NCI-H1436 treated with DMSO at 0.1 percent for 48 hours (cell line): Measurements from ENCODE around the gene POLR1B.
"Not testable (repeated sequence)": the region's sequence is repeated elsewhere in the genome, so short reads cannot be mapped to it uniquely, and the experiment has no call there.

Source experiments
- DNase-seq: peaks from one replicate; lab custom pipeline; 2025; lab: John Stamatoyannopoulos, UW

POLR1B gene

GRCh38 chr2:112600634-112601033 lies 58.4 kb downstream of the POLR1B start:
- DNase-seq = no peak

GRCh38 chr2:112601754-112602153 lies 59.5 kb downstream of the POLR1B start:
- no peak for DNase-seq

DNA sequence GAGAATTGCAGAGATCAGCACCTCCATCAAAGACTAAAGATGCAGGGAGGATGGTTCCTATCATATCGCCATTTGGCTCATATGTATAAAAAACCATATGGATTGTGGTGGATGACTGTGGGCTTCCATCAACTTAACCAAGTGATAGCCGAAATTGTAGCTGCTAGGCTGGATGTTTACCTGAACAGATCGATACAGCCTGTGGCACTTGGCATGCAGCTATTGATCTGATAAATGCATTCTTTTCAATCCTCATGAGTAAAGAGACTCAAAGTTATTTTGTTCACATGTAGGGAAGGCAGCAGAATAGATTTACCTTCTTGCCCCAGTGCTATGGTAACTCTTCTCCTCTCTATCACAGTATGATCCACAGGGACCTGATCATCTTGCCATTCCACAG lies 60.7 kb downstream of the POLR1B start:
- no peak for DNase-seq

DNA sequence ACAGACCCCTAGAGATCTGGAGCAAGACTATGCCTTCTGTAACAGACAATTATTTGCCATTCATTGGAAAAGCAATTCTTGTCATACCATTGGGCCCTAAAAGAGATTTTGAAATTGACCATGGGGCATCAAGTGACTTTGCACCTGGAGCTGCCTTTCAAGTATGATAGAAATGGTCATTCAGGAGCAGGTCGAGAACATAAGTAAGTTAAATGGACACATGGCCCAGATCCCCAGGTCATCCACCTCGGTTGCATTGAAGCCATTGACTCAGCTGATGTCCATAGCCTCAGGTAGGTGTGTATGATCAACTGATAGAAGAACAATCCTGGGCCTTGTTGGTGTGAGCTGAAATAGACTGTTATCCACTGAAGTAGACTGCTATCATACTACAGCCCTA lies 61.5 kb downstream of the POLR1B start:
- no peak for DNase-seq

DNA sequence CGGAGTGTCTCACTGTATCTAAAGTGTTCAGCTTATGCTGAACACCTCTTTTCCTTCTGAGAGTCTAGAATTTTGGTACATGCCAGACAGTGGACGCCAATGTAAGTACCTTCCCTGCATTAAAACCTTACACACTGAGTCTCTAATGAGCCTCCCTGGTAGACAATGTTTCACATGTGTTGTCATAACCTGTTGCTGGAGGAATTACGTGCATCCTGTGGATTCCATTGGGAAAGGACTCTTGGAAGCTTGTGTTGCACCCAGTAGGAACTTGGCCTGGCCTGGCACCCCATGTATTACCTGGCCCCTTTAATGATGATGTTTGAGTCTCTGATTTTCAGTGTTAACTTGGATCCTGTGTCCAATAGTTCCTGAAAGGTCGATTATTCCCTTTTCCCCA lies 62.7 kb downstream of the POLR1B start:
- DNase-seq = no peak

GRCh38 chr2:112605926-112606325 lies 63.7 kb downstream of the POLR1B start:
- no peak for DNase-seq

- DNase-seq = no peak
These were observed 64.3 kb downstream of the POLR1B start for GRCh38 chr2:112606547-112606946.

GRCh38 chr2:112607680-112608438 lies 65.6 kb downstream of the POLR1B start:
- DNase-seq = no peak

DNA sequence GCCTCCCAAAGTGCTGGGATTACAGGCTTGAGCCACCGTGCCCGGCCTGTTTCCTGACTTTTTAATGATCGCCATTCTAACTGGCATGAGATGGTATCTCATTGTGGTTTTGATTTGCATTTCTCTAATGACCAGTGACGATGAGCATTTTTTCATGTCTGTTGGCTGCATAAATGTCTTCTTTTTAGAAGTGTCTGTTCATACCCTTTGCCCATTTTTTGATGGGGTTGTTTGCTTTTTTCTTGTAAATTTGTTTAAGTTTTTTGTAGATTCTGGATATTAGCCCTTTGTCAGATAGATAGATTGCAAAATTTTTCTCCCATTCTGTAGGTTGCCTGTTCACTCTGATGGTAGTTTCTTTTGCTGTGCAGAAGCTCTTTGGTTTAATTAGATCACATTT lies 67.1 kb downstream of the POLR1B start:
- not testable (repeated sequence) for DNase-seq

- not testable (repeated sequence) for DNase-seq
These were observed 70.0 kb downstream of the POLR1B start for GRCh38 chr2:112612283-112612682.

DNA sequence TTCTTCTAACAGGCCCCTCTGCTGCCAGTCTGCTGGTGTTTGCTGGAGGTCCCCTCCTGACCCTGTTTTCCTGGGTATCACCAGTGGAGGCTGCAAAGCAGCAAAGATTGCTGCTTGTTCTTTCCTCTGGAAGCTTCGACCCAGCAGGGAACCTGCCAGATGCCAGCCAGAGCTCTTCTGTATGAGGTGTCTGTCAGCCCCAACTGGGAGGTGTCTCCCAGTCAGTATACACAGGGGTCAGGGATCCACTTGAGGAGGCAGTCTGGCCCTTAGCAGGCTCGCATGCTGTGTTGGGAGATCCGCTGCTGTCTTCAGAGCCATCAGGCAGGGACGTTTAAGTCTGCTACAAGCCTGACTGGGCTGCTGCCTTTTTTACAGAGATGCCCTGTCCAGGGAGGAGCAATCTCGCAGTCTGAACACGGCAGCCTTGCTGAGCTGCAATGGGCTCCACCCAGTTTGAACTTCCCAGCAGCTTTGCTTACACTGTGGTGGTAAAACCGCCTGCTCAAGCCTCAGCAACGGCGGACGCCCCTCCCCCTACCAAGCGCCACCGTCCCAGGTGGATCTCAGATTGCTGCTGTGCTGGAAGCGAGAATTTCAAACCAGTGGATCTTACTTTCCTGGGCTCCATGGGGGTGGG lies 72.1 kb downstream of the POLR1B start:
- no peak for DNase-seq

- DNase-seq = no peak
These were observed 72.8 kb downstream of the POLR1B start for GRCh38 chr2:112615051-112615450.

DNA sequence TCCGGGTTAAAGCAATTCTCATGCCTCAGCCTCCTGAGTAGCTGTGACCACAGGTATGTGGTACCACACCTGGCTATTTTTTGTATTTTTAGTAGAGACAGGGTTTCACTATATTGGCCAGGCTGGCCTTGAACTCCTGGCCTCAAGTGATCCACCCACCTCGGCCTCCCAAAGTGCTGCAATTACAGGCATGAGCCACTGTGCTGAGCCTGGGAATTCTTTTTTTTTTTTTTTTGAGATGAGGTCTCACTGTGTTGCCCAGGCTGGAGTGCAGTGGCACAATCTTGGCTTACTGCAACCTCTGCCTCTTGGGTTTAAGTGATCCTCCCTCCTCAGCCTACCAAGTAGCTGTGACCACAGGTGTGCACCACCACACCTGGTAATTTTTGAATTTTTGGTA lies 73.5 kb downstream of the POLR1B start:
- not testable (repeated sequence) for DNase-seq

DNA sequence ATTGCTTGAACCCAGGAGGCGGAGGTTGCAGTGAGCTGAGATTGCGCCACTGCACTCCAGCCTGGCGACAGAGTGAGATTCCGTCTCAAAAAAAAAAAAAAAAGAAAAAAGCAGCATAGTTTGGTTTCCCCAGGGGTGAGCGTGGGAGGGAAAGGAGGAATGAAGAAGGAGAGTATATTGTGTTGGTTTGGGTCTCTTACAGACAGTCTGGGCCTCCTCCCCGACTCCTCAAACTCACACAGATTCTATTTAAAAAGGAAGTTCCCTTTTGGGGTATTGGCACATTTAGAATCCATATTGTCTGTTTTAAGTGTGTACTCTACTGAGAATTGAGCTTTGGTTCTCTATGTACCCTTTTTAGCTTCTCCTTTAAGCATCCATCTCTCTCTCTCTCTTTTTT lies 76.1 kb downstream of the POLR1B start:
- DNase-seq = no peak

- DNase-seq = no peak
These were observed 79.7 kb downstream of the POLR1B start for GRCh38 chr2:112621790-112622527.

DNA sequence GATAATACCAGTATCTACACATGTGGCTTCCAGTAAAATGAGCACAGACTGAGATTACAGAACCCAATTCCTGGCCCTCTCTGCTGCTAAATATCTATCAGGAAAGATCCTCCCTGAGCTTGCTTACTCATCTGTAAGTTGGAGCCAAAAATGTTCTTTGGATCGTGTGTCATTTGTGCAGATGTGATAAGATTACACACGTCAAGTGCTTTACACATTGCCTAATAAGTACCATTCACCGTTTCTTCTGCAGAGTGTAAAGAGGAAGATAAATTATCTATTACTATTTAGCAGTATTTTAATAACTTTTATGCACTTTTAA lies 80.2 kb downstream of the POLR1B start:
- DNase-seq = no peak

DNA sequence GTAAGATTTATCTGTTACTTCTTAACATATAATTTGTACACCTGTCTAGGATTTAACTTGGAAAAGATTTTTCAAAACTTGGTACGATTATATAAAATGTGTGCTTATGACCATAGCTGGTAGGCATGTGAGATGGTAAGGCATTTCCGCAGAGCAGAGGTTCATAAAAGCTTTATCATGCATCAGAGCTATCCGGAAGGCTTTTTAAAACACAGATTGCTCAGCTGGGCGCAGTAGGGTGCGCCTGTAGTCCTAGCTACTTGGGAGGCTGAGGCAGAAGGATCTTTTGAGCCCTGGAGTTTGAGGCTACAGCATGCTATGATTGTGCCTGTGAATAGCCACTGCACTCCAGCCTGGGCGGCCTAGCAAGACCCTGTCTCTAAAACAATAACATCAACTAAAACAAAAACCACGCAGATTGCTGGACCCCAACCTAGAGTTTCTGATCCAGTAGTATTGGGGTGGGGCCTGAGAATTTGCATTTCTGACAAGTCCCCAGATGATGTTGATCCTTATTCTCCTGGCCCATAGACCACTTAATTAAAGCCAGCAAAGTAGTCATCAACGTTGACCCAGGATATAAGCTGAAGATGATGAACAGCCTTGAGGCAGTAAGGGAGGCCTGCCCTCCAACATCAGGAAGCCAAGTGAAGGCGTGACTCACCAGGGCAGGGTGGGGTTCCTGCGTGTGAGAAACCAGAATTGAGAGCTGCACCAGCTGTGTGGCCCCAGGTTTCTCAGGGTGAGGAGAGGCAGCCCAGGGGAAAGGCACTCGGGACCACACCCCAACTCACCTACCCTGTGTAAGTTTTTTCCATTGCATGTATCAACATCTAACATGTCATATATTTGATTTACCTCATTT lies 81.9 kb downstream of the POLR1B start:
- DNase-seq = no peak

- no peak for DNase-seq
These were observed 83.3 kb downstream of the POLR1B start for GRCh38 chr2:112625474-112626114.

DNA sequence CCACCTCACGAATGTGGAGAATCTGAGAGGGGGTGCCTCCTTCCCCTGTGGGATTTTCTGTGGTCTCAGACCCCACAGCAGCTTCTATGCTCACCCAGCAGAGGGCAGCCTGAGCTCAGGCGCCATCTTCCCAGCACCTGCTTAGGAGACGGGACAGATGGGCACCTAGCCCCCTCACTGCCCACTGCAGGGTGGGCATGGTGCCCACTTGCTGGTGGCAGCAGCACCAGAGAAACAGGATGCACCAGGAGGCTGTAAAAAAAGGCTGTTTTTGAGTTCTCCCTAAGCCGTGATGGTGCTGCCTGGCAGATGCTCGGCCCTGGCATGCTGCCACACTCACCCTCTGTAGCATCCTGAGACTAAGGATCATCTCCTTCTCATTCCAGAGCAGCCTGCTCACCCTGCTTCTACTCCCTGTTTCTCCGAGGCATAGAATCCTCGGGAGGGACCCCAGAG lies 84.4 kb downstream of the POLR1B start:
- no peak for DNase-seq
